GM18517 (cell line): Measurements from ENCODE around the gene COBL.

ENCODE experiments used
- ATAC-seq: cut with Tn5 transposase; IDR thresholded peaks from one replicate; pipeline ENCODE4 v1.9.1; 2021; ENCODE audit warnings: mild to moderate bottlenecking, moderate library complexity; ENCODE audit not compliant: unreplicated experiment

Gene COBL

DNA sequence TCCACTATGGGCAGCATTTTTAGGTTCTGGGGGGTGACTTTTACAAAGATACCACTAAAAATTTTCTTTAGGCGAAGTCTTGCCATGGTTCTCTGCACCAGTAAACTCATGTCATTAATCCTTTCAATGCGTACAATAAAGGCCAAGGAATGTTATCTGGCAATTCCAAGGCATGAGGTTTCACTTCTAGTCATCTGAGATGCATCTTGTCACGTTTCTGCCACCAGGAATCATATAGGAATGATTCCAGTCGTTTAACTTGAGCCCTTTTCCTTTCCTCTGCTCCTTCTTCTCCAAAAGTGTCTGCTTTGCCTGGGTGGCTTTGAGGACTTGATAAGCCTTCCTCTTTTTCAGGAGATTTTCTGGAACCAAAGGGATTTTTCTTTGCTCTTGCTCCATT is 56.8 kb downstream of the COBL start:
- no peak for ATAC-seq

DNA sequence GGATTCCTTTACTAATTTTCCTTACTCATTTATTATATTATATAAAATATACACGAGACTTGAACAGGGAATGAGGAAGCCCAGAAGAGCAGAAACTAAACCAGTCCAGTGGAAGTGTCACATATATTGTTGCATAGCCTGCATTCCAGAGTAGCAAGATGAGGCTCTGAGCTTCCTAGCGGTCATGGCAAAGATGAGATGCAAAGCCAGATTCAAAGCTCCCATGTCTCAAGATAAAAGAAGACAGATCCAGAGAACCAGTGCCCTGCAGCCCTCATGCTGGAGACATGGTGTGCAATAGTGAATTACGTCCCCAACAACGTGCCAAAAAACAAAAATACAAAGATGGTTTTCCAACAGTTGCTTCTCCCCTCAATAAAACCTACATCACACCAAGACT is 59.7 kb downstream of the COBL start:
- no peak for ATAC-seq

- ATAC-seq, result no peak
Observed at GRCh38 chr7:51256209-51256781, 60.3 kb downstream of the COBL start.

- ATAC-seq, result no peak
Observed at GRCh38 chr7:51255536-51256208, 60.9 kb downstream of the COBL start.

DNA sequence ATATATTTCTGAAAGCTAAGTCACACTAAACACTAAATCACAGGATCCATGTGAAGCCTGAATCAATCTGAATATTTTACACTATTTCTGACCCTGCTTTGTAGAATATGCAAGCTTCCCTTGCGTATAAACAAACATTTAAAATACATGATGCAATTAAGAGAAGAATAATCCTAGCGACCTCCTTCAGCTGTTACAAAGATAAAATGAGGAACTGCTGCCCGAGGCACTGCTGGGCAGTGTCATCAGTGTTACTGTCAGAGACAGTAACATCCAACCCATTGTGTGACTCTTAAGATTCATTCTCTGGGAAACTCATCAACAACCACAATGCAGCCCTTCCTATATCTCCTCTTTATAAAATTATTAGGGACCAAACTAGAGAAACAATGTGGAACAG is 61.6 kb downstream of the COBL start:
- ATAC-seq, result no peak

- ATAC-seq, result no peak
Observed at GRCh38 chr7:51253157-51253556, 63.5 kb downstream of the COBL start.

DNA sequence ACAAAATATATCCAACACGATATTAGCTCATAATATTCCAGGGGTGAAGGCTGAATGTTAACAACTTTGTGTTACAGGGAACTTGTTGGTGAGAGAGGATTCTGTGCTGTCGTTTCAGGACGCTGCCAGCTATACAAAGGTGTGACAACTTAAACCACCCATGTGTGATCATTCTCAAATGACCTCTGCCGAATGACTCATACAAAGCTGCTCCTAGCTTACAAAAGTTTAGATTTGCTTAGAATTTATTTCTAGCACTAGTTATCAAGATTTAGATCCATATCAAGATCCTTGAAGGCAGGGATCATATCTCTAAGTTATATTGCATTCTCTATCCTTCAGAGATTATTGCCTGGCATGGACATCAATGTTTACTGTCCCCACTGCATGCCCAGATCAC is 65.3 kb downstream of the COBL start:
- no peak for ATAC-seq

- ATAC-seq, result no peak
Observed at GRCh38 chr7:51250512-51250911, 66.1 kb downstream of the COBL start.

GRCh38 chr7:51249991-51250390 is 66.6 kb downstream of the COBL start:
- ATAC-seq, result no peak

- no peak for ATAC-seq
Observed at GRCh38 chr7:51249187-51249945, 67.2 kb downstream of the COBL start.

DNA sequence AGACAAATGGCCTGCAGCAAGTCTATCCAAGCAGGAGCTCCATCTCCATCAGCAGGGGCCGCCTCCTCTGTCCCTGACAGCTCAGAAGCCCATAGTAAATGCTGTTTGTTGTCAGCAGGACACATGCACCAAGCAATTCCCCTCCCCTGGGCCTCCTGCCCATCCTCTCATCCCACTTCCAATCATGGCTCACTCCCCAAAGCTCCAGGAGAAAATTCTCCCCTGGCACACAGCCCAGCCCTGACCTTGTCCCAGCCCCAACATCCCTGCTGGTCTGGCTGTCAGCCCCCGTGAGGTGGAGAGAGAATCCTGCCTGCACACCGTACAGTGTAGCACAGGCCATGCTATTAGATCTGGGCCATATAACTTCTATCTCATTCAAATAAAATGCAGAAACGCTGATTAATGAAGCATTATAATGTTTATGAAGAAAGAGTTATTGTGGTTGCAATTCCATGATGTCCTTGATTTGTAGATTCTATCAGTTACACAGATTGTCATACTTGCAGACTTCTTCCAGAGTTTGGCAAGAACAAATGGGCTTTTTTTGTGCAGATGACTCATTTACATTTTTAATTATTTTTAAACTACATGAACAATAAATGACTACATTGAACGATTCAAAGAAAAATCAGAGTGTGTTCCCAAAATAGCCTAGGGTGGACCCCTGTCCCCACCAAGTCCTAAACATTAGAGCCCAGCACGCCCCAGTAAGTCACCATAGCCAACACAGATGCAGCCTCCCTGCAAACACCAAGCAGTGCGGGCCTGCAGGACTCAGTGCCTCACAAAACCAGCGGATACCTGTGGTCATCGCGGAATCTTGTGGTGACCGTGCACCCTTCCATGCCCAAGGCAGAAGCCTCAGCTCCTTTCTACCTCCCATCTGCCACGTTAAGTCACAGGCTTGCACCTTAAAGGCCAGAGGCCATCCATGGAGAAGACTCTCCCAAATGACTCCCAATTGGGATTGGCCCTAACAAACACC is 70.1 kb downstream of the COBL start:
- ATAC-seq, result no peak

DNA sequence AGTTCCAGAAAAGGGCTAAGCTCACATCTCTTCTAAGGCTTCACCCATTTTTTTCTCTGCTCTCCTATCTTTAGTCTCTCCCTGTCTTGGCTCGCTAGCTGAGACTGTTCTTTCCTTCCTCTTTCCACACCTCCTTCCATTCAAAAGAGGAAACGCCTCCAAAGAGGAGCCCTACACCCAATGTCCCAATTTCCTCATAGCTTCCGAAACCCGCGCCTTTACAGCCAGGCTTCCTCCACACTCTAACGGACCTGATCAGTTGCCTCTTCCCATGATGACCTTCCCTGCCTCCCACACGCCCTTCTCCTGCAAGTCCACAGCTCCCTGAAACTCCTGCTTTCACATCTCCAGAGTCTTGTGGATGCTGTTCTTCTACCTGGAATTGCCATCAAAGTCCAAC is 71.7 kb downstream of the COBL start:
- no peak for ATAC-seq

DNA sequence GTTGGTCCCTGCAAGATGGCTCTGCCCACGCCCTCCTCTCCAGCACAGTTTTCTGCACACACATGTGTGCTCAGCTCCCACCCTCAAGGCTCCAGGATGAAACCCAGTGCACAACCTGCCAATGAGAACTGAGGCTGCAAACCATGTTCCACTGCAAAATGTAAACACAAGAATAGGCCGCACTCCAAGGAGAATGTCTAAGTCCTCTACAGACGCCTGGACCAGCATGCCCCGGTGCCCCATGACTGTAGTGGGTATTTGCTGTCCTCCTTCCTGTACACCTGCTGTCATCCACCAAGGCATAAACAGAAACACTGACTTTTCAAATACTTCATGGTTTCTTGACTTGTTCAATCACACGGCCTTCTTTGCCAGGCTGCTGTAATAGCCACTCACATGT is 72.6 kb downstream of the COBL start:
- ATAC-seq, result no peak

GRCh38 chr7:51243631-51244030 is 73.0 kb downstream of the COBL start:
- ATAC-seq, result no peak

DNA sequence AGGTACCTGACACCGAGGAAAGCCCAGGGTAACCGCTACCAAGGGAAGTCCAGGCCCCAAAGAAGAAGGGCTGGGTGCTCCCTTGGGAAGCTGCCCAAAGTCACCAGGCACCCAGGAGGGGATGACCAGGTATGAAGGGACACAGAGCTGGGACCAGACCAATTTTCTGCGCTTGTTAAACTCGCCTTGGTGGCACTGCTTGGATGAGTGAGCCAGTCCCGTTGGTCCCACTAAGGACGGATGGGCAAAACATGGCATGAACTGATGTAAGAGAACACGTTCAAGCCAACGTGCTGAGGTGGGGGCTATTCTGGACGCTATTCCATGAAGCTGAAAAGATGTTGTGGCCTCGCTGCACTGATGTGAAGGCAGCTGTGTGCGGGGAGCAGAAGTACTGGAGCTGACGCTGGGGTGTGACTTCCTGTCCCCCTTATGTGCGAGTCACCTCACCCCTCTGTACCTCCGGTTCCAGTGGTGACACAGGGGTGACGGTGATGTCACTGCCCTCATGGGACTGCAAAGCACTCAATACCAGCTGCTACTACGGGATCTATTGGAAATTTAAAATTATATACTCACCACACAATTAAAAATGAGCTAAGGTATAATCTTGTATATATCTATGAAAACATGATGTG is 73.6 kb downstream of the COBL start:
- ATAC-seq, result no peak

DNA sequence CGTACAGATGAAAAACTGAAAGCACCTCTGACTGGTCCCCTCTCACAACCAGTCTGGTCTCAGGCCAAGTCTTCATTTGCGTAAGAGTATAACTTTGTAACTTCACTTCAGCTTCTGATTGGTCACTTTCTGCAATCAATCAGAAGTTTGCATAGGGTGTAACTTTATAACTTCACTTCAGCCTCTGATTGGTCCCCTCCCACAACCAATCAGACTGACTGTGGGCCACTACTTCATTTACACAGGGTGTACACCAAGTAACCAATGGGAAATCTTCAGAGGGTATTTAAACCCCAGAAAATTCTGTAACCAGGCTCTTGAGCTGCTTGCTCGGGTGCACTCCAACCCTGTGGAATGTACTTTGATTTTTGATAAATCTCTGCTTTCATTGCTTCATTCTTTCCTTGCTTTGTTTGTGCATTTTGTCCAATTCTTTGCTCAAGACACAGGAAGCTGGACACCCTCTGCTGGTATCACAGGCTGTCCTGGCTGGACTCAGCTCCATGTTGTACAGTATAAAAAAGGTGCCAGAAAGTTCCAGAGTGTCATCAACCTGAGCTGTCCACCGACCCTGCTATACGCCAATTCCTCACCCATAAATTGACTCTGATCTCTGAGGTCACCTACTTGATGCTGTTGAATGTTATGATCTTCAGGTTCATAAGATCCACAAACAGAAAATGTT is 74.5 kb downstream of the COBL start:
- ATAC-seq, result no peak

DNA sequence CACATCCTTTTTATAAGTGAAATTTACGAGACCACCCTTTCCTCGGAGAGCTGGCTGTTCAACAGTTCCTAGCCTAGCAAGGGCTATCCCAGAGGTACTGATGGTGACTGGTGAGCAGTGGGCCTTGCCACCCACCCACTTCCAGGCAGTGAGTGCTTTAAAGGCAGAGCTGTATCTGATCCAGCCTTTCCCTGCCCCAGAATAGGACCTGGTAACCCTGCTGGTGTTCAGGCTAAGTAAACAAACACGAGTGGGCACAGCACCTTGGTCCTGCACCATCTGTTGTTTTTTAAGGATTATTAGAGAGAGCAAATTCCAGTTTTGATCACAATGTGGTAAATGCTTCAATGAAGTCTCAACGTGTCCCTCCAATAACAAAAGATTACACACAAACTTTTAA is 75.7 kb downstream of the COBL start:
- no peak for ATAC-seq

DNA sequence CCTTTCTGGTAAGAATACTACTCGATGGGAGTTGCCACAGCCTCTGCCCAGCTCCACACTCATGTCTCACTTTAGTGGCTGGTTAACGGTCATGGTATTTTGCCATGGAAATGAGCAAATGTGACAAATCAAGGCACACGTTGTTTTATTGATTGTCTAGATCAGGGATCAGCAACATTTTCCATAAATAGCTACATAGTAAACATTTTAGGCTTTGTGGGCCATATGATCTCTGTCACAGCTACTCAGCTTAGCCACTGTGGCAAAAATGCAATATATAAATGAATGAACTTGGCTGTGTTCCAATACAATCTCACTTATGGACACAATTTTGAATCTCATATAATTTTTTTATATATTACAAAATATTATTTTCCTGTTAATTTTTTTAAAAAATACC is 76.9 kb downstream of the COBL start:
- no peak for ATAC-seq

DNA sequence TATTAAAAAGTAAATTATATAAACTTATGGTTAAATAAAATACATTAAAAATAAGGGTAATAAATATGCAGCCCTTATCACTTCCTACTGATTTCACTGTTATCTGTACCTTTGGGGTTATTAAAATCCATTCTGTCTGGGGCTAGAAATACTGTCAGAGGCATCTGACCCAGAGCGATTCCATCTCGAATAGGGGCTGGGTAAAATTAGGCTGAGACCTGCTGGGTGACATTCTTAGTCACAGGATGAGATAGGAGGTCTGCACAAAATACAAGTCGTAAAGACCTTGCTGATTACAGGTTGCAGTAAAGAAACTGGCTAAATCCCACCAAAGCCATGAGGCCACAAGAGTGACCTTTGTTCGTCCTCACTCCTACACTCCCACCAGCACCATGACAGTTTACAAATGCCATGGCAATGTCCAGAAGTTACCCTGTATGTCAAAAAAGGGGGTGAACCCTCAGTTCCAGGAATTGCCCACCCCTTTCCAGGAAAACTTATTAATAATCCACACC is 77.6 kb downstream of the COBL start:
- no peak for ATAC-seq
